ENCODE data around the gene IGFBP2.
"Not testable (repeated sequence)": the region's sequence is repeated elsewhere in the genome, so short reads cannot be mapped to it uniquely, and the experiment has no call there.

Gene IGFBP2, protein sequence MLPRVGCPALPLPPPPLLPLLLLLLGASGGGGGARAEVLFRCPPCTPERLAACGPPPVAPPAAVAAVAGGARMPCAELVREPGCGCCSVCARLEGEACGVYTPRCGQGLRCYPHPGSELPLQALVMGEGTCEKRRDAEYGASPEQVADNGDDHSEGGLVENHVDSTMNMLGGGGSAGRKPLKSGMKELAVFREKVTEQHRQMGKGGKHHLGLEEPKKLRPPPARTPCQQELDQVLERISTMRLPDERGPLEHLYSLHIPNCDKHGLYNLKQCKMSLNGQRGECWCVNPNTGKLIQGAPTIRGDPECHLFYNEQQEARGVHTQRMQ

DNA sequence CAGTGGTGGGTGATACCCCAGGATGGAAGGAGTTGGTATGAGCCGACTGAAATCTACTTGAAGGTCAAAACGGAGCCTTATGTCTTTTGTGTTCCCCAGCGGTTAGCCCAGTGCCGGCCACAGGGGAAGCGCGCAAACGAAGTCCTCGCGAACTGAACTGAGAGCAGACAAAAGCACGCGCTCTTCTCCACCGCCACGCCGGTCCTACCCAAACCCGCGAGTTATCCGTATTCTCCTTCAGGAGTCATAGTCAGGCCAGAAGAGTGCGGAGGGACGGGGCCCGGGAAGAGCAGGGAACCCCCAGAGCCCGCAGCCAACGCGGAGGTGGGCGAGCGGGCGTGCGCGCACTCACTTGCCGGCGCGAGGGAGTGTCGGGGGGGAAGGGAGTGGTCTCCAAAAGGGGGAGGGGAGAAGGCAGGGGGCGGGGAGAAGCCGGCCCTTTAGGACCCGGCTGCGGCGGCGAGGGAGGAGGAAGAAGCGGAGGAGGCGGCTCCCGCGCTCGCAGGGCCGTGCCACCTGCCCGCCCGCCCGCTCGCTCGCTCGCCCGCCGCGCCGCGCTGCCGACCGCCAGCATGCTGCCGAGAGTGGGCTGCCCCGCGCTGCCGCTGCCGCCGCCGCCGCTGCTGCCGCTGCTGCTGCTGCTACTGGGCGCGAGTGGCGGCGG is at the start of gene IGFBP2:
Gene IGFBP2 (plus strand): TSS at position 469 of the 664 bp plus-strand sequence. CDS start 104 bp downstream, at position 573.
- peak; percentile 15 for DNase-seq

DNA sequence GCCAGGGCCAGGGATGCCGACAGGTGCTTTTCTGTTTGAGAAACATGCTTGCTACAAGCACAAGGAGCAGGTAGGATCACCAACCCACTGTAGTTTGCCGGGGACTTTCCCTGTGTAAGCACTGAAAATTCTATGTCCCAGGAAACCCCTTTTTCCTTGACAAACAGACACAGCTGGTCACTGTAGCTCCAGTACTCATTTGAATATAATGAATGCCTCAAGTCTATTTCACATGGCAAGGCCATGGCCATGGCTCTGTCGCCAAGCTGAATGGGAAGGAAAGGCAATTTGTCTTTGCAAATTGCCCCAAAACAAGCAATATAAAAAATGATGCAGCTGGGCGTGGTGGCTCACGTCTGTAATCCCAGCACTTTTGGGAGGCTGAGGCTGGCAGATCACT is 49.6 kb upstream of the IGFBP2 start:
- DNase-seq, result no peak

DNA sequence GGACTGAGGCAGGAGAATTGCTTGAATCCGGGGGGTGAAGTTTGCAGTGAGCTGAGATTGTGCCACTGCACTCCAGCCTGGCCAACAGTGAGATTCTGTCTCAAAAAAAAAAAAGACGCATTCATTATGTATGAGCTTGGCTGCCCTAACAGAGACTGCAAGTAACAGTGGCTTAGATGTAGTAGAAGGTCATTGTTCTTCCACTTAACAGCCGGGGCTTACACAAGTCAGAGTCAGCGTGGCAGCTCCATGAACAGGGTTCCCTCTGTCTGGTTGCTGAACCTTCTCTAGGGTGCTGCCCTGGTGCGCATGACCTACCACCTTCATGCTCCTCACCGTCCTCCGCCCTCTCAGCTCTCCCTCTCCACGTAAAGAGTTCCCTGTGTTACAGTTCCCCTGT is 49.1 kb upstream of the IGFBP2 start:
- DNase-seq, result no peak

DNA sequence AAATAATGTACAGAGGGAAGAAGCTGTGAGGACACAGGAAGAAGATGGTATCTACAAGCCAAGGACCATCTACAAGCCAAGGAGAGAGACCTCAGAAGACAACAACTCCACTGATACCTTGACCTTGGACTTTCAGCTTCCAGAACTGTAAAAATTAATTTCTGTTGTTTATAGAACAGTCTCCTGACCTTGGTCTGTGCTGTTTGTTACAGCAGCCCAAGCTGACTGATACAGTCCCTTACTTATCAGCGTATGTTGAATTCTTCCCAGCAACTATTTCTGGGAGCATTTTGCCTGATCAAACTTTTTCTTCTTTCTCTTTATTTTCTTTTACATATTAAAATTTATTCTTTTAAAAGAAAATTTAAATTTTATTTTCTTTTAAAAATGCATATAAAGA is 47.8 kb upstream of the IGFBP2 start:
- DNase-seq, result no peak

DNA sequence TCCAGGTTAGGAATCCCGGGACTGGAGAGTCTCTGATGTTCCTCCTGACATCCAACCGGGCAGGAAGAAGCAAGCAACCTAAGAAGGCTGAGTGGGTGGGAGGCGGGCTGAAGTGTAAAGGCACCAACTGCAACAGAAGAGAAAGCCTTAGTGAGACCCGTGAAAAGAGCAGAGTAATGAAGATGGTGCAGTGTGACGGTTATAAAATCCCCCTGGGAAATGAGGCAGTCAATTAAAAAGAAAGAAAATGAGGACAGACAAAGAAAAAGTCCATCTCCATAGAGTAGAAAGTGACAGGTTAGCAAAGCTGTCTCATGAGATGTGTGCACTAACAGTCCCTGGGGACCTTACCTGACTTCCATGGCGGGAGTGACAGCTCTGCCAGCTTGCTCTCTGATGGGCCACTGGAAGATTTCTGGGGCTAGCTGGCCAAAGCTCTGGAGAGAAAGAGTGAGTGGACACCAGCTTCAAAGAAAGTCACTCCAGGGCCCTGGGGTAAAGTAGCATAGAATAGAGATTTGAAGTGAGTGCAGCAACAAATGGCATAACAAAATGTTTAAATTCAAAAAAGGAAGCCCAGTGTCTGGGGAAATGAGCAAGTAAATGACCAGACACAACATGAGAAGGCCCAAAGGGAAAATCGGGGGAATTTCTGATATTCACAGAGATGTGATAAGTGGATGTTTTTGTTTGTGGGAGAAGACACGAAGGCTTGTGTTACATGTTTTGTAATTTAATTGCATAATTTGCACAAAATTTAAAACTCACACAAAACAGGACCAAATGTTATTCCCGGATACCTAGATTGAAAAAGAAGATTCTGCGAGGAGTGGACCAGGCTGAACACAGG is 44.1 kb upstream of the IGFBP2 start:
- no peak for DNase-seq

DNA sequence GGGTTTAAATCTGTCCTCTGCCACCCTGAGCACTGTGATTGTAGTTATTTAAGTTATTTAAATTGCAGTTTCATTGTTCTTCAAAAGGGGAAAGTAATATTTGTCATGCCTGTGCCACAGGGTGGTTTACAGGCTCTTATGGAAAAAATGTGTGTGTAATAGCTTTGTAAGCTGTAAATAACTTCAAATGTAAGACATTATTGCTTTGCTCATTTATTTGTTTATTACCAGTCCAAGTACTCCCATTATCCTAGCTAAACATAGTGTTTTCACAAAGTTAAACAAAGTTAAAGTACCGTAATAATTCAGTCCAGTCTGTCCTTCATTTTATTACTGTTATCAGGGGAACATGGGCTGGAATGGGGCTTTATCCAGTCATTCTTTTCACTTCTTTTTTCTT is 43.4 kb upstream of the IGFBP2 start:
- DNase-seq, result no peak

- DNase-seq, result no peak
Observed at GRCh38 chr2:216590780-216591179, 42.4 kb upstream of the IGFBP2 start.

GRCh38 chr2:216591480-216591879 is 41.7 kb upstream of the IGFBP2 start:
- no peak for DNase-seq

DNA sequence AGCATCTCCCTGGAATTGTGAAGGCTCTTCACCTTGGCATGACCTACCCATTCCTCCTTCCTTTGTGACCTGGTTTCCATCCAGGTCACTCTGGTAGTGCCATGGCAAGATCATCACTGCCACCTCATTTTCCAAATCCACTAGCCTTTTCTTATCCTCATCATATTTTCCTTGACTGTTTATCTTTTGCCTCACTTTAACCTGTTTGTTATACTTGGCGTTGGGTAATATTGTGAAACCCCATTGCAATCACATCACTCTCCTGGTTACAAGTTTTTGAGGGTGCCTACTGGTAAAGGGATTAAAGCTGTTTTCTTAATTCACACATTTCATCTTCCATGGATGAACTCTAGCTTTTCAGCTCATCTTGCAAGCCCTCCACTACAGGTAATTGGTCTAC is 39.1 kb upstream of the IGFBP2 start:
- no peak for DNase-seq

DNA sequence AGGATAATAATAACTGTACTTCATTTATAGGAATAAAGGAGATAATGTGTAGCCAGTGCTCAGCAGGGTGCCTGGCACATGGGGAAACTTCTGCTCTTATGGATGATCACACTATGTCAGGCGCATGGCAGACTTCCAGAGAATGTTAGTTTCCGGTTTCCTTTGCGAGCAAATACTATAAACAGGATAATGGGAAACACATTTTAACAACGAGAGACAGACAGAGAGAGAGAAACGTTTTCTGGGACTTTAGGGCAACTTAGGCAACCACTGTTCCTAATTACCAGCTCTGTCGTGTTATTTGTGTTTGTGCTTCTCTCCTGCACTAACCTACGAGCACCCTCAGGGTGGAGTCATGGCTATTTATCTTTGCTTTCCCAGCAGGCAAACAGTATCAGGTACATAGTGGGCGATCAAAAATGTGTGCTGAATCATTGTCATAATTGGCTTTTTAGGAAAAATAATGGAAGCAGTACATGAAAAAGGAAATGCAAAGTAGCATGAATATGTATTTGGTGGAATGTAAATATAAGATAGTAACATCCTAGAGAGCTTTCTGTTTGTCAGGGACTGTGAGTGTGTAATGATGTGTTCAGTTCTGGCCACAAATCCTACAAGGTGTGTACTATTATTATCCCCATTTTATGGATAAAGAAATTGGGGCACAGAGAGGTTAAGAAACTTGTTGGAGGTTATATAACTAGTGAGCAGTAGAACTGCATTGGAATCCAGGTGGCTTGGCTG is 36.8 kb upstream of the IGFBP2 start:
- DNase-seq, result peak; percentile 37

- no peak for DNase-seq
Observed at GRCh38 chr2:216596980-216597509, 36.2 kb upstream of the IGFBP2 start.

DNA sequence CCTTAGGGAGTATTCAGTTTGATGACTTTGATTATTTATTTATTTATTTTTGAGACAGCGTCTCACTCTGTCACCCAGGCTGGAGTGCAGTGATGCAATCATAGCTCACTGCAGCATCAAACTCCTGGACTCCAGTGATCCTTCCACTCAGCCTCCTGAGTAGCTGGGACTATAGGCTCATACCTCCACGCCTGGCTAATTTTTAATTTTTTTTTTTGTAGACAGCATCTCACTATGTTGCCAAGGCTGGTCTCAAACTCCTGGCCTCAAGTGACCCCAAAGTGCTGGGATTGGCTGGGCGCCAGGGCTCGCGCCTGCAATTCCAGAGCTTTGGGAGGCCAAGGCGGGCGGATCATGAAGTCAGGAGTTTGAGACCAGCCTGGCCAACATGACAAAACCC is 35.4 kb upstream of the IGFBP2 start:
- not testable (repeated sequence) for DNase-seq

DNA sequence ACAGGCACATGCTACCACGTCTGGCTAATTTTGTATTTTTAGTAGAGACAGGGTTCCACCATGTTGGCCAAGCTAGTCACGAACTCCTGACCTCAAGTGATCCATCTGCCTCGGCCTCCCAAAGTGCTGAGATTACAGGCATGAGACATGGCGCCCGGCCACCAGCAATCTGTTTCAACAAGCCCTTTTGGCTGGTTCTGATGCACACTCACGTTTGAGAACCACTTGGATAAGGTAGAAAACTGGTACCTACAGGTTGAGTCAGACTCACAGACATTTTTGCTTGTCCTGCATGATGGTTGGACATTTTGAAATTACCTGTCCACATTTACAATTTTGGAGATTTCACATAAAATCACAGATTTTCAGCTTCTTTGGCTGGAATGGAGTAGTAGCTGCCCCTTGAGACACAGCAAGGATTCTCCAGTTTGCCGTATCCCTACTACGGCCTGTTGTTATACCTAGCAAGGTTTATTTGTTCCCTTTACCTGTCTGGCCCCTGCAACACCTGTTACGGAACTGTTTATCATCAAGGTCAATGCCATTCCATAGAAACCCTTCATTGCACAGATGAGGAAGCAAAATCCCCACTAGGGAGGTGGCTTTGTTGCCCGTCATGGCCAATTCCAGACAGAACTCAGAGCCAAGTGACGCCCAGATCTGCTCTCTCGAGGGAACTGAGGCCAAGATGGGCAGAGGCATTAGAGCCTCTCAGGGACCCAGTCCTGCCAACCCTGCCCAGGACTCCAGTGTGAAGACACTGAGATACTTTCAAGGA is 31.4 kb upstream of the IGFBP2 start:
- no peak for DNase-seq

DNA sequence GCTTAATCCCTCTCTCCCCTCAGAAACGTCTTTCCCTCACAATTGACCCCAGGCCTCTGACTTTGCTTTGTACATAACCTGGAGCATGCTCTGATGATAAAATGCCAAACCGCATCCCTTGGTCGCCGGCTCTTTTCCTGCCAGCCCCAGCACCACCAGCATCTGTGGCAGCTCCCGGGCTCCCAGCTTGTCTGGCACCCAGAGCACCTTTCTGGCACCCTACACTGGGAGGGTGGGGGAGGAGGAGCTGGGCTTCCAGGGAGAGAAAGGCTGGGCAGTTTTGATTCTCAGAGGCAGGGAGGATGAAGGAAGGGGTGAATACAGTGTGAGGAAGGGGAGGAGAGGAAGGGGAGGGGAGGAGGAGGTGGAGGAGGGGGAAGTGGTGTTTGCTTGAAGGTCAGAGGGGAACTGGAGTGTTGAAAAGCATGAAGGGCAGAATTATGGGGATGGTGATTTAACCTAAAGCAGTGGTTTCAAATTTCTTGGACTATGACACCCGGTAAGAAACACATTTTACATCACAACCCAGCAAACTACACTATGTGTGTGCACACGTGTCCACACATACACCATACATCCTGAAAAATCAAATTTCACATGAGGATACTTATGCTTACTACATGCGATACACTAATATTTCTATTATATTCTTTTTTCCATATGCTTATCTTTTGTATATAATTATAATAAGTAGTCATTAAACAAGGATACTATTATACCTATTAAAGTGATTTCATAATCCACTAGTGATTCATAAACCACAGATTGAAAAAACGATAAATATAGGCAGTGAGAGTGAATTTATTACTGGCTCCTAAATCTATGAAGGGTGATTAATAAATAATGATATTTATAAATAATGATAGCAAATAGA is 30.0 kb upstream of the IGFBP2 start:
- no peak for DNase-seq

GRCh38 chr2:216603884-216604245 is 29.4 kb upstream of the IGFBP2 start:
- no peak for DNase-seq

- DNase-seq, result no peak
Observed at GRCh38 chr2:216604458-216604857, 28.8 kb upstream of the IGFBP2 start.

GRCh38 chr2:216606551-216607276 is 26.5 kb upstream of the IGFBP2 start:
- peak; percentile 52 for DNase-seq

- DNase-seq, result no peak
Observed at GRCh38 chr2:216607277-216607560, 26.0 kb upstream of the IGFBP2 start.

GRCh38 chr2:216608525-216608924 is 24.7 kb upstream of the IGFBP2 start:
- DNase-seq, result no peak

DNA sequence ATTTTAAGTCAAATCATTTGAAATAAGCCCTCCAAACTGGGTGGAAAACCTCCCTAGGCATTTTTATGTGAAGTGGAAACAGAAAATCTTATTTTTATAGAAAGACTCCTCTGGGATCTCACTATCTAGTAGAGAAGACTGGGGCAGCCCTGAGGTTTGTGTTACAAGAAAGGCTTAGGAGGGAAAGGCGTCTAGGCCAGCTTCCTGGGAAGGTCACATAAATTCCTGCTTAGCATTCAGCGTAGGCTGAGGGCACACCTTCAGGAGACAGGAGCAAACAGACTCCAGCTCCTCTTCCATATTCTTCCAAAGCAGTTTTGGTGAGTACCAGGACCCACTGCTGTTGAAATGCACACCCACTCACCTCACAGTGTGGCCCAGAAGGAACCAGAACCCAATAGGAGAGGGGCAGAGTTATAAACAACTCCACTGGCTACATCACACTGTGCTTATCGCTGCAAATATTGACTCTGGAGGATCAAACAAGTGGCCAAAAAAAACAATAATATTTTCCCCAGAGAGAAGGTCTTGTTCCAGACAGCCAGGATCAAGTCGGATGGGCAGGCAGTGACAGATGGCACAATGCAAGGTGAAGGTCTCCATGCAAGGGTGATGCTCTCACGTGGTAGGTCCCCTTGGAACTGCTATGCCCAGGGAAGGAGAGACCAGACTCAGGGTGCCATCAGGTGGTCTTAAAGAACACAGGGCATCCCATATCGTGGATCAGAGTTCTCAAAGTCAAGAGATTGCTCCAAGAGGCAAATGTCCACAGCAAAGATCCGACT is 17.7 kb upstream of the IGFBP2 start:
- DNase-seq, result no peak

All from NCI-H1417 treated with DMSO at 0.1 percent for 48 hours (cell line).